Ovary (tissue), 3 donors: ENCODE data around the gene METTL23.

Source experiments
- CTCF ChIP-seq, 3 donors: fragments of 450-650 bp in 2 of 3; fragments of 200-600 bp in 1 of 3; IDR thresholded peaks; one replicate each; pipeline versions ENCODE4 v1.5.1 to v1.8.0; 2016 to 2022; ENCODE audit warnings: antibody characterized with exemption in 3 of 3, mild to moderate bottlenecking in 1 of 3
- POLR2A ChIP-seq: fragments of 450-650 bp; IDR thresholded peaks from one replicate; pipeline ENCODE4 v1.6.1; 2017; ENCODE audit warnings: antibody characterized with exemption, mild to moderate bottlenecking, moderate library complexity
- donor health status: DM: no; HTN: no; CAD: no.

GRCh38 chr17:76734080-76734840, 7.6 kb downstream of the METTL23 start:
- TF ChIP-seq CTCF (IDR thresholded peaks at IDR 0.05): no peak
- no peak for TF ChIP-seq POLR2A
